H9 (cell line): ENCODE results near the gene ZNF451. TPM values are rescaled to one million over a fixed set of nuclear protein-coding genes. Genes with fewer than 3 reads are reported as not detected.

Experiments used
- DNase-seq: peaks from one replicate; pipeline ENCODE4 v3.0.0-alpha.2; 2017
- H2AFZ ChIP-seq: one replicate; pipeline ENCODE4 v1.6.1; 2013; ENCODE audit warnings: mild to moderate bottlenecking, low read length, control low read depth, moderate library complexity
- H2AK5ac ChIP-seq: 2 replicates; pipeline ENCODE4 v1.6.1; 2013; ENCODE audit warnings: low read length, control low read depth, mixed read lengths; ENCODE audit not compliant: insufficient read length
- H2BK120ac ChIP-seq: one replicate; pipeline ENCODE4 v1.6.1; 2013; ENCODE audit warnings: low read depth, mild to moderate bottlenecking, low read length, control low read depth, inconsistent platforms; ENCODE audit not compliant: poor library complexity, severe bottlenecking
- H2BK12ac ChIP-seq: 2 replicates; pipeline ENCODE4 v1.6.1; 2013; ENCODE audit warnings: low read length, control low read depth, mixed read lengths, low read depth; ENCODE audit not compliant: insufficient read length
- H2BK15ac ChIP-seq: 2 replicates; pipeline ENCODE4 v1.6.1; 2013; ENCODE audit warnings: low read depth, low read length, control low read depth
- H2BK20ac ChIP-seq: one replicate; pipeline ENCODE4 v1.6.1; 2013; ENCODE audit warnings: low read depth, mild to moderate bottlenecking, low read length, control low read depth, inconsistent platforms; ENCODE audit not compliant: poor library complexity, severe bottlenecking
- H2BK5ac ChIP-seq: 2 replicates; pipeline ENCODE4 v1.6.1; 2013; ENCODE audit warnings: low read length, control low read depth, mixed read lengths; ENCODE audit not compliant: insufficient read length
- H3K14ac ChIP-seq: 2 replicates; pipeline ENCODE4 v1.6.1; 2013; ENCODE audit warnings: low read length, control low read depth; ENCODE audit not compliant: insufficient read depth
- H3K18ac ChIP-seq: 2 replicates; pipeline ENCODE4 v1.6.1; 2013; ENCODE audit warnings: low read depth, mild to moderate bottlenecking, mixed read lengths, low read length, control low read depth; ENCODE audit not compliant: insufficient read length
- H3K23ac ChIP-seq: 2 replicates; pipeline ENCODE4 v1.6.1; 2013; ENCODE audit warnings: low read length, control low read depth, mixed read lengths, low read depth; ENCODE audit not compliant: insufficient read length
- H3K23me2 ChIP-seq: 2 replicates; pipeline ENCODE4 v1.6.1; 2013; ENCODE audit warnings: low read depth, mild to moderate bottlenecking, mixed read lengths, low read length, control low read depth; ENCODE audit not compliant: insufficient read length, poor library complexity, severe bottlenecking
- H3K27ac ChIP-seq: 2 replicates; pipeline ENCODE4 v1.5.1; 2013; ENCODE audit warnings: low read length, control low read depth, mixed read lengths, low read depth; ENCODE audit not compliant: insufficient read length
- H3K27me3 ChIP-seq: 2 replicates; pipeline ENCODE4 v1.6.1; 2013; ENCODE audit warnings: low read length, control low read depth, inconsistent platforms; ENCODE audit not compliant: insufficient read depth
- H3K4ac ChIP-seq: 2 replicates; pipeline ENCODE4 v1.6.1; 2013; ENCODE audit warnings: low read depth, mild to moderate bottlenecking, control low read depth, inconsistent platforms, low read length, moderate library complexity
- H3K4me1 ChIP-seq: 2 replicates; pipeline ENCODE4 v1.6.1; 2013; ENCODE audit warnings: low read length, control low read depth, inconsistent platforms; ENCODE audit not compliant: insufficient read depth
- H3K4me2 ChIP-seq: 2 replicates; pipeline ENCODE4 v1.6.1; 2013; ENCODE audit warnings: low read length, control low read depth, mixed read lengths; ENCODE audit not compliant: insufficient read length, insufficient read depth
- H3K56ac ChIP-seq: 2 replicates; pipeline ENCODE4 v1.6.1; 2013; ENCODE audit warnings: low read depth, mild to moderate bottlenecking, mixed read lengths, low read length, control low read depth; ENCODE audit not compliant: insufficient read length
- H3K79me1 ChIP-seq: 2 replicates; pipeline ENCODE4 v1.6.1; 2013; ENCODE audit warnings: low read depth, mild to moderate bottlenecking, moderate library complexity, low read length, control low read depth, inconsistent platforms; ENCODE audit not compliant: insufficient read depth, poor library complexity, severe bottlenecking
- H3K79me2 ChIP-seq: 2 replicates; pipeline ENCODE4 v1.6.1; 2013; ENCODE audit warnings: low read length, control low read depth, inconsistent platforms; ENCODE audit not compliant: insufficient read depth
- H3K9ac ChIP-seq: 2 replicates; pipeline ENCODE4 v1.6.1; 2013; ENCODE audit warnings: low read length, control low read depth, mixed read lengths; ENCODE audit not compliant: insufficient read length; ENCODE audit errors: extremely low read depth
- H3K9me3 ChIP-seq: one replicate; pipeline ENCODE4 v1.6.1; 2013; ENCODE audit warnings: low read depth, low read length, inconsistent platforms; ENCODE audit not compliant: control insufficient read depth
- H3T11ph ChIP-seq: one replicate; pipeline ENCODE4 v1.6.1; 2013; ENCODE audit warnings: mild to moderate bottlenecking, low read length, control low read depth, inconsistent platforms
- H4K20me1 ChIP-seq: one replicate; pipeline ENCODE4 v1.6.1; 2013; ENCODE audit not compliant: control insufficient read depth, insufficient read length, insufficient read depth
- H4K5ac ChIP-seq: 2 replicates; pipeline ENCODE4 v1.6.1; 2013; ENCODE audit warnings: low read depth, mild to moderate bottlenecking, mixed read lengths, low read length, control low read depth; ENCODE audit not compliant: insufficient read length
- H4K8ac ChIP-seq: replicated peaks from 2 replicates; pipeline ENCODE4 v1.6.1; 2013; ENCODE audit warnings: low read length, control low read depth, mixed read lengths, low read depth; ENCODE audit not compliant: insufficient read length
- H4K91ac ChIP-seq: 2 replicates; pipeline ENCODE4 v1.6.1; 2013; ENCODE audit warnings: low read depth, mild to moderate bottlenecking, moderate library complexity, mixed read lengths, low read length, control low read depth; ENCODE audit not compliant: insufficient read length
- H3K27ac Mint-ChIP-seq, 3 experiments: 2 replicates in 2 of 3; 3 replicates in 1 of 3; pipeline ENCODE4 v1.8.0; 2020 to 2021; ENCODE audit warnings: mixed read lengths in 3 of 3, mild to moderate bottlenecking in 1 of 3, moderate library complexity in 1 of 3
- H3K27me3 Mint-ChIP-seq: 2 replicates; pipeline ENCODE4 v1.8.0; 2021; ENCODE audit warnings: low read depth, mild to moderate bottlenecking, moderate library complexity, mixed read lengths
- H3K36me3 Mint-ChIP-seq, 3 experiments: 2 replicates in 2 of 3; 3 replicates in 1 of 3; pipeline ENCODE4 v1.8.0; 2020 to 2021; ENCODE audit warnings: low read depth in 3 of 3, mixed read lengths in 3 of 3; ENCODE audit not compliant: insufficient read depth in 1 of 3
- H3K4me1 Mint-ChIP-seq, 2 experiments: 2 replicates each; pipeline ENCODE4 v1.8.0; 2020; ENCODE audit warnings: mixed read lengths in 2 of 2
- H3K4me3 Mint-ChIP-seq, 2 experiments: 2 replicates in 1 of 2; 3 replicates in 1 of 2; pipeline ENCODE4 v1.8.0; 2020 to 2021; ENCODE audit warnings: mild to moderate bottlenecking in 2 of 2, mixed read lengths in 2 of 2, moderate library complexity in 1 of 2
- H3K9me3 Mint-ChIP-seq, 2 experiments: 2 replicates in 1 of 2; 3 replicates in 1 of 2; pipeline ENCODE4 v1.8.0; 2020; ENCODE audit warnings: mild to moderate bottlenecking in 2 of 2, mixed read lengths in 2 of 2, moderate library complexity in 1 of 2
- WGBS: extraction: QIAGEN DNeasy Blood & Tissue Kit; methylation state at CpG from one replicate; pipeline ENCODE4 v1.1.7; 2013; ENCODE audit warnings: missing lambda C conversion rate, low lambda C conversion rate, mixed read lengths; ENCODE audit not compliant: insufficient read length; ENCODE audit errors: extremely low coverage; 5-methylcytosine and 5-hydroxymethylcytosine counted together
- total RNA-seq: library from RNA; stranded (reverse); gene quantifications from 2 replicates; pipeline ENCODE4 v1.2.1, GENCODE V29; 2021
- TF ChIP-seq, protein P1 (sequence below): fragments of 200-600 bp; sonication (generic); conservative IDR thresholded peaks from 3 replicates; pipeline ENCODE4 v1.8.0; 2021; ENCODE audit warnings: antibody characterized with exemption, mild to moderate bottlenecking

ZNF451 gene
- total RNA-seq, 1 experiment from 2014 or later: 71.2 TPM

DNA sequence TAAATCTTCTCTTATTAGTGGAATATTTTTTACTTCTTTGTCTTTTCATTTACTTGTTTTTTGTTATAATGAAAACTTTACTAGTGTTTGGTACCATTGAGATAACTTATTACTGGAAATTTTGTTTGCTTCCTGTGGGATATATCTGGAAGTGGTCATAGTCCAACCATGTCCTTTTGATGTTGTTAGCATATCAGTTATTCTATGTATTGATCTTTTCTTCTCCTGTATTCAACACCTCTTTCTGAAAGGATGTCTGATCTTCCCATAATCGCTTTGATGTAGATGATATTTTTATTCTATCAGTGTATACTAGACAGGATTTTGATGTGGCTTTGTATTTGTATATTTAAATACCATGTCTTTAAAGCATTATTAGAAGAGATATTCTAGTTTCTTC lies 17.0 kb downstream of the ZNF451 start:
- Histone ChIP-seq H3K4me1 (peaks cover 3% of the 10 kb centered on the region), H3K9me3 (no peaks in the 10 kb centered on the region), H3K56ac (no peak overlapping the region), H4K5ac (no peak overlapping the region), H3K4me2 (no peak overlapping the region), H2BK15ac (no peak overlapping the region), H2AFZ (no peak overlapping the region), H3K18ac (no peak overlapping the region), H4K20me1 (no peaks in the 10 kb centered on the region), H3K9ac (no peak overlapping the region), H3K27me3 (no peaks in the 10 kb centered on the region; the same call in 1 of the 2 replicates), H3K27ac (no peak overlapping the region), H4K8ac (no peak overlapping the region), H3K23ac (no peak overlapping the region), H2BK120ac (no peak overlapping the region), H2BK12ac (no peak overlapping the region), H3K79me2 (peaks cover 2% of the 10 kb centered on the region; the same call in 1 of the 2 replicates), H3K23me2 (no peaks in the 10 kb centered on the region), H3K79me1 (no peaks in the 10 kb centered on the region), H3K4ac (no peak overlapping the region), H2BK20ac (no peak overlapping the region), H3K14ac (no peak overlapping the region), H4K91ac (no peak overlapping the region), H2AK5ac (no peak overlapping the region), H3T11ph (no peak overlapping the region), H2BK5ac (no peak overlapping the region)
- Mint-ChIP-seq H3K4me1 (peaks cover 11 to 20% of the 10 kb centered on the region in 2 experiments), H3K9me3 (no peaks in the 10 kb centered on the region; a peak in 1 of 5 replicates), H3K27ac (no peak overlapping the region), H3K36me3 (peaks cover 11 to 29% (median 21%) of the 10 kb centered on the region in 3 experiments; a peak in 5 of 7 replicates), H3K4me3 (no peak overlapping the region), H3K27me3 (no peaks in the 10 kb centered on the region)
- TF ChIP-seq, protein P1, sequence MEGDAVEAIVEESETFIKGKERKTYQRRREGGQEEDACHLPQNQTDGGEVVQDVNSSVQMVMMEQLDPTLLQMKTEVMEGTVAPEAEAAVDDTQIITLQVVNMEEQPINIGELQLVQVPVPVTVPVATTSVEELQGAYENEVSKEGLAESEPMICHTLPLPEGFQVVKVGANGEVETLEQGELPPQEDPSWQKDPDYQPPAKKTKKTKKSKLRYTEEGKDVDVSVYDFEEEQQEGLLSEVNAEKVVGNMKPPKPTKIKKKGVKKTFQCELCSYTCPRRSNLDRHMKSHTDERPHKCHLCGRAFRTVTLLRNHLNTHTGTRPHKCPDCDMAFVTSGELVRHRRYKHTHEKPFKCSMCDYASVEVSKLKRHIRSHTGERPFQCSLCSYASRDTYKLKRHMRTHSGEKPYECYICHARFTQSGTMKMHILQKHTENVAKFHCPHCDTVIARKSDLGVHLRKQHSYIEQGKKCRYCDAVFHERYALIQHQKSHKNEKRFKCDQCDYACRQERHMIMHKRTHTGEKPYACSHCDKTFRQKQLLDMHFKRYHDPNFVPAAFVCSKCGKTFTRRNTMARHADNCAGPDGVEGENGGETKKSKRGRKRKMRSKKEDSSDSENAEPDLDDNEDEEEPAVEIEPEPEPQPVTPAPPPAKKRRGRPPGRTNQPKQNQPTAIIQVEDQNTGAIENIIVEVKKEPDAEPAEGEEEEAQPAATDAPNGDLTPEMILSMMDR: no peak
- DNase-seq: no peak
- no CpG with 5 or more reads among the region's 1 CpG for WGBS
